Sigmoid colon (tissue), 3 donors: ENCODE measurements around the gene GSTP1.

Experiments
- CTCF ChIP-seq, 4 experiments: fragments of 450-650 bp in 3 of 4; fragments of 200-600 bp in 1 of 4; IDR thresholded peaks; one replicate each; pipeline ENCODE4 v1.5.1; 2016 to 2019; ENCODE audit warnings: antibody characterized with exemption in 4 of 4, mild to moderate bottlenecking in 3 of 4, moderate library complexity in 2 of 4
- POLR2A ChIP-seq, 2 donors: fragments of 450-650 bp; IDR thresholded peaks; one replicate each; pipeline ENCODE4 v1.6.1; 2016; ENCODE audit warnings: antibody characterized with exemption in 2 of 2, mild to moderate bottlenecking in 2 of 2, moderate library complexity in 2 of 2

GRCh38 chr11:67609316-67609715, 25.7 kb downstream of the GSTP1 start:
- TF ChIP-seq CTCF (IDR thresholded peaks at IDR 0.05): no peak
- no peak for TF ChIP-seq POLR2A (IDR thresholded peaks at IDR 0.05)
